GM19452 (cell line): ENCODE data around the gene KIR3DL2.
"Not testable (repeated sequence)": the region's sequence is repeated elsewhere in the genome, so short reads cannot be mapped to it uniquely, and the experiment has no call there.

Experiments
- ATAC-seq: cut with Tn5 transposase; IDR thresholded peaks from one replicate; pipeline ENCODE4 v1.9.1; 2021; ENCODE audit not compliant: unreplicated experiment

KIR3DL2 gene

GRCh38 chr19:54850061-54850640, at the start of gene KIR3DL2:
Gene KIR3DL2, plus strand, starts transcription at chr19:54850443. Its CDS starts 33 bp downstream, at chr19:54850476.
- ATAC-seq = not testable (repeated sequence)

DNA sequence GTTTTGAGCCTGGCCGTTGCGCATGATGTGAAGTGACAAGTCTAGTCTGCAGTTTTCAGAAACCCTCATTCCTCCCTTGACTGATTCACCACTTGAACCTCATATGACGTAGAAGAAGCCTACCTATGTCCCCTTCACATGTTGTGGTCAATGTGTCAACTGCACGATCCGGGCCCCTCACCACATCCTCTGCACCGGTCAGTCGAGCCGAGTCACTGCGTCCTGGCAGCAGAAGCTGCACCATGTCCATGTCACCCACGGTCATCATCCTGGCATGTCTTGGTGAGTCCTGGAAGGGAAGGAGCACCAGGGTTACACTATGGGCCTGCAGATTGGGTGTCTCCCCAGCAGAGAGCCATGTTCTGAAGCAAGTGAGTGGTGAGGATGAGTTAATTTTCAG, 46.8 kb upstream of the KIR3DL2 start, which contains the start of gene KIR2DL4:
Gene KIR2DL4 (plus strand): TSS at position 201 of the 400 bp plus-strand sequence. CDS start 42 bp downstream, at position 243.
- ATAC-seq = no peak

DNA sequence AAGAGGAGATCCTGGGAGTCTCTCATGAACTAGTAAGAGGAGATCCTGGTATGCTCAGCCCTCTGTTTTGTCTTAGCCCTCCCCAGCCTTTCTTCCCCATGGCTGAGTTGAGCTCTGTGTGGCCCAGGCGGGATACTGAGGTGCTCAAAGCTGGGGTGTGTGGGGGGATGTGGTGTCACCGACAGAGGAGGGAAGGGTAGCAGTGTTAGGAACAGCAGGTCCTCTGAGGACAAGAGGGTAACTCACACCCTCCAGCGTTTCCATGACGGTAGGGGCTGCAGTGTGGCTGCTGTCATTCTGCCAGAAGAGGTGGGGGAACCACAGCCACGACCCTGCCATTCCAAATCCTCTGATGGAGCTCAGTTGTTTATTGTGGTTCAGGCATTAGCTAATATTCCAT, 46.1 kb upstream of the KIR3DL2 start:
- no peak for ATAC-seq

DNA sequence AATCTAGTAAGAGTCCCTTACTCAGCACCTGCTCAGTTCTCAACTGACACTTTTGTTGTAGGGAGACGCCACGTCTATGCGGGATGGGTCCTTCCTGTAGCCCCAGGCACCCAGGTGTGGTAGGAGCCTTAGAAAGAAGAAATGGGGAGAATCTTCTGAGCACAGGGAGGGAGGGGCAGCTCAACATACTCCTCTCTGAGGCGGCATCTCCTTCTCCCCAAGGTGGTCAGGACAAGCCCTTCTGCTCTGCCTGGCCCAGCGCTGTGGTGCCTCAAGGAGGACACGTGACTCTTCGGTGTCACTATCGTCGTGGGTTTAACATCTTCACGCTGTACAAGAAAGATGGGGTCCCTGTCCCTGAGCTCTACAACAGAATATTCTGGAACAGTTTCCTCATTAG, 45.7 kb upstream of the KIR3DL2 start:
- ATAC-seq = no peak

GRCh38 chr19:54805665-54806515, 44.4 kb upstream of the KIR3DL2 start:
- no peak for ATAC-seq

DNA sequence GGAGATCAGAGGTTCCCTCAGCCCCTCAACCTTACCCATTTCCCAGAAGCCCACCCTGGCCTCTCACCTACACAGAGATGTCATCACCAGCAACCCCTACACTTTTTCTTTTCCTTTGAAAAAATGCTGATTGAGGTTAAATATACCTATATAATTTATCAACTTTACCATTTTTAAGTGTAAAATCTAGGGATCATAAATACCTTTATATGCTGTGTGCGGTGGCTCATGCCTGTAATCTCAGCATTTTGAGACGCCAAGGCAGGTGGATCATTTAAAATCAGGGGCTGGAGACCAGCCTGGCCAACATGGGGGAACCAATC, 43.8 kb upstream of the KIR3DL2 start:
- no peak for ATAC-seq

DNA sequence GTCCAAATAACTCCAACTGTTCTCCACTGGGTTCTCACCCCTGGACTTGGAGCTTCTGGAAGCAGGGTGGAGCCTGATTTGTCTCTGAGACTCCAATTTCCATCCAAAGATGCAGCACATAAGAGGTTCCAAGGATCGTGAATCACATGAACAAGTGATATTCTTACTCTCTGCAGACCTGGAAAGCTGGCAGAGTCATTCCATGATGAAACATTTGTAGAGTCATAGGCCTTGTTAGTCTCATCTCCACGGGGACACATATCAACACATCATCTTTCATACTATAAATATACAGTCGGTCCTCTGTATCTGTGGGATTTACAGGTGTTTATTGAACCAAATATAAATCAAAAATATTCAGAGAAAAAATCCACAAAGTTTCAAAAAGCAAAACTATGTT, 35.7 kb upstream of the KIR3DL2 start:
- not testable (repeated sequence) for ATAC-seq

DNA sequence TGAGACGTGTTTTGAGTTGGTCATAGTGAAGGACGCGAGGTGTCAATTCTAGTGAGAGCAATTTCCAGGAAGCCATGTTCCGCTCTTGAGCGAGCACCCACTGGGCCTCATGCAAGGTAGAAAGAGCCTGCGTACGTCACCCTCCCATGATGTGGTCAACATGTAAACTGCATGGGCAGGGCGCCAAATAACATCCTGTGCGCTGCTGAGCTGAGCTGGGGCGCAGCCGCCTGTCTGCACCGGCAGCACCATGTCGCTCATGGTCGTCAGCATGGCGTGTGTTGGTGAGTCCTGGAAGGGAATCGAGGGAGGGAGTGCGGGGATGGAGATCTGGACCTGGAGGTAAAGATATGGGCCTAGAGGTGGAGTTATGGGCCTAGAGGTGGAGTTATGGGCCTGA, 34.0 kb upstream of the KIR3DL2 start, which contains the start of gene KIR3DL1:
Gene KIR3DL1 (plus strand): TSS at position 218 of the 400 bp plus-strand sequence.
- not testable (repeated sequence) for ATAC-seq

- ATAC-seq = no peak
Observed at GRCh38 chr19:54817670-54818536, 32.3 kb upstream of the KIR3DL2 start.

GRCh38 chr19:54824416-54824815, 25.8 kb upstream of the KIR3DL2 start:
- ATAC-seq = not testable (repeated sequence)

GRCh38 chr19:54825326-54825725, 24.9 kb upstream of the KIR3DL2 start:
- ATAC-seq = not testable (repeated sequence)

DNA sequence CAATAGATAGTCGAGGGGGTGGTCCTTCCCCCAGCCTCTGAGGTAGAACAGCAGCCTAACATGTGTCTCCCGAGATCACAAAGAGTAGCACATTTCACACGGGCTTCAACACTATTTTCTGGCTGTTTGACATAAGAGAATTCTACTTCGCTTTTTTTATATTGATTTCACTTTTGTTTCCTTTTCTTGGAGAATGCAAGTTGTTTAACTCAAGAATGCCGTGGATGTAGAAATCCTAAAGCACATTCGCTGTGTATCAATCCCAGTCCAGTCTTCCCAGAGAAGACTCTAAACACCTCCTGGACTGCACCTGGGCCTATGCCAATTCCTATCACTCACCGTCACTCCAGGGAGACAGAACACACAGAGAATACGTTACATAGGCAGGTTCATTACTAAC, 22.2 kb upstream of the KIR3DL2 start:
- ATAC-seq = not testable (repeated sequence)

GRCh38 chr19:54832496-54832895, 17.7 kb upstream of the KIR3DL2 start, which contains the start of gene KIR2DS4:
Gene KIR2DS4, plus strand, starts transcription at chr19:54832676.
- ATAC-seq = not testable (repeated sequence)

- not testable (repeated sequence) for ATAC-seq
Observed at GRCh38 chr19:54835126-54835525, 15.1 kb upstream of the KIR3DL2 start.

DNA sequence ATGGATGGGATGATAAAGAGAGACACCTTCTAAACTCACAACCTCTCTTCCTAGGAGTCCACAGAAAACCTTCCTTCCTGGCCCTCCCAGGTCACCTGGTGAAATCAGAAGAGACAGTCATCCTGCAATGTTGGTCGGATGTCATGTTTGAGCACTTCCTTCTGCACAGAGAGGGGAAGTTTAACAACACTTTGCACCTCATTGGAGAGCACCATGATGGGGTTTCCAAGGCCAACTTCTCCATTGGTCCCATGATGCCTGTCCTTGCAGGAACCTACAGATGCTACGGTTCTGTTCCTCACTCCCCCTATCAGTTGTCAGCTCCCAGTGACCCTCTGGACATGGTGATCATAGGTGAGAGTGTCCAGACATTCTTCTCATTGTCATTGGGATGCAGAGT, 12.7 kb upstream of the KIR3DL2 start:
- ATAC-seq = not testable (repeated sequence)

- ATAC-seq = not testable (repeated sequence)
Observed at GRCh38 chr19:54843171-54843570, 7.1 kb upstream of the KIR3DL2 start.

DNA sequence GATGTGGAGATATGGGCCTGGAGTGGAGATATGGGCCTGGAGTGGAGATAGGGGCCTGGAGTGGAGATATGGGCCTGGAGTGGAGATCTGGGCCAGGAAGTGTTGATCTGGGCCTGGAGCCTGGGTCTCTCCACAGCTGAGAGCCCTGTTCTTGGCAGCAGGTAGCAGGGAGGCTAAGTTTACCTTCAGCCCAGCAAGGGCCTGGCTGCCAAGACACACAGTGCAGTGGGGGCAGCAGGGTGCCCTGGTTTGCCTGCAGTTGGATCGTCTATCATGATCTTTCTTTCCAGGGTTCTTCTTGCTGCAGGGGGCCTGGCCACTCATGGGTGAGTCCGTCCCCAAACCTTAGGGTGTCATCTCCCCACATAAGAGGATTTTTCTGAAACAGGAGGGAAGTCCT, 687 bp downstream of the KIR3DL2 start:
- ATAC-seq = no peak

DNA sequence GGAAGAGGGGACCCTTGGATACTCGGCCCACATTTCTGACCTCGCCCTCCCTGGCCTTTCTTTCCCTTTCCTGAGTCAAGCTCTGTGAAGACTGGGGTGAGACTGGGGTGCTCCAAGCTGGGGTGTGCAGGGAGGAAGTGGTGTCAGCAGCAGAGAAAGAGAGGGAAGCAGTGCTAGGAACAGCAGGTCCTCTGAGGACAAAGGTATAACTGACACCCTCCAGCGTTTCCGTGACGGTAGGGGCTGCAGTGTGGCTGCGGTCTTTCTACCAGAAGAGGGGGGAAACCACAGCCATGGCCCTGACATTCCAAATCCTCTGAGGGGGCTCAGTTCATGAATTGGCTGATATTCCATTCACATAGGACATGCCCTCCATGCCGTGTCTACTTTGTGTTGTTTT, 1.1 kb downstream of the KIR3DL2 start:
- no peak for ATAC-seq

DNA sequence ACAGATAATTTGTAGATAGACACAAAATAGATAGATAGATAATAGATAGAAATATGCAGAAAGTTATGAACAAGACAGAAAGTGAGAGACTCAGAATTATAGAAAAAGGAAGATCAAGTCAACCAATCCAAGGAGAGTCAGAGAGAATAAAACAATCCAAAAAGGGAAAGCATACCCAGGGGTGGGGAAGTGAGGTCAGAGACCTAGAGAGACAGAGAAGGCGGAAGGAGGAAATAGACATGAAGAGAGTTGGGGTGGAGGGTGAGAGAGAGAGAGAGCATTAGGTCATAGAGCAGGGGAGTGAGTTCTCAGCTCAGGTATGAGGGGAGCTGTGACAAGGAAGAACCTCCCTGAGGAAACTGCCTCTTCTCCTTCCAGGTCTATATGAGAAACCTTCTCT, 5.0 kb downstream of the KIR3DL2 start:
- ATAC-seq = not testable (repeated sequence)

DNA sequence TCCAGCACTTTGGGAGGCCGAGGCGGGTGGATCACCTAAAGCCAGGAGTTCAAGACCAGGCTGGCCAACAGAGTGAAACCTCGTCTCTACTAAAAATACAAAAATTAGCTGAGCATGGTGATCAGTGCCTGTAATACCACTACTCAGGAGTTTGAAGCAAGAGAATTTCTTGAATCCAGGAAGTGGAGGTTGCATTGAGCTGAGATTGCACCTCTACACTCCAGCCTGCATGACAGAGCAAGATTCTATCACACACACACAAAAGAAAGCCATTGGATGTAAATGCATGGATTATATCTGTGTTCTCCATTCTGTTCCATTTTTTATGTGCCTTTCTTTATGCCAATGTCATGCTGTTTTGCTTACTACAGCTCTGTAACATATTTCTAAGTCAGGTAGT, 8.2 kb downstream of the KIR3DL2 start:
- ATAC-seq = not testable (repeated sequence)

- not testable (repeated sequence) for ATAC-seq
Observed at GRCh38 chr19:54859421-54859820, 9.2 kb downstream of the KIR3DL2 start.
